Measurements from ENCODE around the gene RALB. TPM values are rescaled to one million over a fixed set of nuclear protein-coding genes. Genes with fewer than 3 reads are reported as not detected.

RALB gene
- total RNA-seq, 1 experiment from 2014 or later = 24.6 TPM

- no peak for TF ChIP-seq CTCF (conservative IDR thresholded peaks at IDR 0.05)
- WGBS (ENCODE audit: extremely low coverage, insufficient read length, low lambda C conversion rate) = no CpG with 5 or more reads among the region's 5 CpGs
Measured at GRCh38 chr2:120219291-120219690, 33.4 kb upstream of the RALB start.

More at GRCh38 chr2:120219291-120219690, 33.4 kb upstream of the RALB start:
- Histone ChIP-seq H3K14ac (ENCODE audit: insufficient read depth, low read length) (no peak overlapping the region), H3K27me3 (ENCODE audit: insufficient read depth, low read length) (peaks cover 10% of the 10 kb centered on the region; the same call in 1 of the 2 replicates), H3K79me1 (ENCODE audit: insufficient read depth, low read depth, low read length, poor library complexity, severe bottlenecking) (no peaks in the 10 kb centered on the region), H3T11ph (ENCODE audit: low read length) (no peak overlapping the region), H2BK5ac (ENCODE audit: insufficient read length, low read length) (no peak overlapping the region), H4K91ac (ENCODE audit: insufficient read length, low read depth, low read length) (no peak overlapping the region), H2AFZ (ENCODE audit: low read length) (no peak overlapping the region), H3K9me3 (ENCODE audit: control insufficient read depth, low read depth, low read length) (peaks cover 4% of the 10 kb centered on the region), H4K20me1 (ENCODE audit: control insufficient read depth, insufficient read depth, insufficient read length) (peaks cover 5% of the 10 kb centered on the region), H3K23me2 (ENCODE audit: insufficient read length, low read depth, low read length, poor library complexity, severe bottlenecking) (no peaks in the 10 kb centered on the region), H3K4me2 (ENCODE audit: insufficient read depth, insufficient read length, low read length) (no peak overlapping the region), H4K8ac (replicated peaks; ENCODE audit: insufficient read length, low read depth, low read length) (no peak overlapping the region), H3K79me2 (ENCODE audit: insufficient read depth, low read length) (no peaks in the 10 kb centered on the region; the same call in 1 of the 2 replicates), H3K56ac (ENCODE audit: insufficient read length, low read depth, low read length) (no peak overlapping the region), H3K23ac (ENCODE audit: insufficient read length, low read depth, low read length) (no peak overlapping the region), H2BK120ac (ENCODE audit: low read depth, low read length, poor library complexity, severe bottlenecking) (no peak overlapping the region), H4K5ac (ENCODE audit: insufficient read length, low read depth, low read length) (no peak overlapping the region), H3K9ac (ENCODE audit: extremely low read depth, insufficient read length, low read length) (no peak overlapping the region), H3K4ac (ENCODE audit: low read depth, low read length) (no peak overlapping the region), H3K4me1 (ENCODE audit: insufficient read depth, low read length) (no peaks in the 10 kb centered on the region), H2BK20ac (ENCODE audit: low read depth, low read length, poor library complexity, severe bottlenecking) (no peak overlapping the region), H2AK5ac (ENCODE audit: insufficient read length, low read length) (no peak overlapping the region), H3K27ac (ENCODE audit: insufficient read length, low read depth, low read length) (no peak overlapping the region), H2BK15ac (ENCODE audit: low read depth, low read length) (no peak overlapping the region), H2BK12ac (ENCODE audit: insufficient read length, low read depth, low read length) (no peak overlapping the region), H3K18ac (ENCODE audit: insufficient read length, low read depth, low read length) (no peak overlapping the region)
- H3K27ac Mint-ChIP-seq = no peak overlapping the region
- H3K27me3 Mint-ChIP-seq (ENCODE audit: low read depth) = peaks cover 21% of the 10 kb centered on the region
- H3K36me3 Mint-ChIP-seq (ENCODE audit: insufficient read depth in 1 of 3, low read depth in 3 of 3) = peaks cover 10 to 25% (median 23%) of the 10 kb centered on the region in 3 experiments
- peaks cover 6 to 9% of the 10 kb centered on the region in 2 experiments for H3K9me3 Mint-ChIP-seq
- H3K4me3 Mint-ChIP-seq = no peak overlapping the region
- no peak for DNase-seq
- H3K4me1 Mint-ChIP-seq = peaks cover 26 to 30% of the 10 kb centered on the region in 2 experiments

Data from H9 (cell line).